Stimulated activated CD8-positive, alpha-beta memory T cell treated with anti-CD3 and anti-CD28 coated beads, Interleukin-4, amount 100 ng/mL, for 24 hours (primary cell): ENCODE measurements around the gene ANKS1B.
"Not testable (repeated sequence)": the region's sequence is repeated elsewhere in the genome, so short reads cannot be mapped to it uniquely, and the experiment has no call there.

Experiments
- DNase-seq: peaks from one replicate; pipeline ENCODE4 v3.0.0-alpha.2; 2020; ENCODE audit warnings: low read depth

ANKS1B gene

GRCh38 chr12:98757455-98757854 lies 1227.3 kb downstream of the ANKS1B start:
- no peak for DNase-seq

DNA sequence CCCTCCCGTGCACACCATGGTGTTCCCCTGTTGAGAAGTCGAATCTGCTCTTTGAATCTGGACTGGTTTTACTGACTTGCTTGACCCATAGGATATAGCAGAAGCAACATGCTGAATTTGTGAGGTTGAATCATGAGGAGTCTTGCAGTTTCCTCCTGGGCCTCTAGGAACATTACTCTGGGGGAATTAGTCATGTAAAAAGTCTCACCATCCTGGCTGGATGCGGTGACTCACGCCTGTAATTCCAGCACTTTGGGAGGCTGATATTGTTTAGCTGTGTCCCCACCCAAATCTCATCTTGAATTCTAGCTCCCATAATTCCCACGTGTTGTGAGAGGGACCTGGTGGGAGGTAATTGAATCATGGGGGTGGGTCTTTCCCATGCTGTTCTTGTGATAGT lies 1228.9 kb downstream of the ANKS1B start:
- DNase-seq = not testable (repeated sequence)

- DNase-seq = no peak
Observed at GRCh38 chr12:98754095-98754494, 1230.6 kb downstream of the ANKS1B start.

GRCh38 chr12:98752726-98753125 lies 1232.0 kb downstream of the ANKS1B start:
- no peak for DNase-seq

GRCh38 chr12:98751580-98752115 lies 1233.1 kb downstream of the ANKS1B start:
- DNase-seq = no peak

DNA sequence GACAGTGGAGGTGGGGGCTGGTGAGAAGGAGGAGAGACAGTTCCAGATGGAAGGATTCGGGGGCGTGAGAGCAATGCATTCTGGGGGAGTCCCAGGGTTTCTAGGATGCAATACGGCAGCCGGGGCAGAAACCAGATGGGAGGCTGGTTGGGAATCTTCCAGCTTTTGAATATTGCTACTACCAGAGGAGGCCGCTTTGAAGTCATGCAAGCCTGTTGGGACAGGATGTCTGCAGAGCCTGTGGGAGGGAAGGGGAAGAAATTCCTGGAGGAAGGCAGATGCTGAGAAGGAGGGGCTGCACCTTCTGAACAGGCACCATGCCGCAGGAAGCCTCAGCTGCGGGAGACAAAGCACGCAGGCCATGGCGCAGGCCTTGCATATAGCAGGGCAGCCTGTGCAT lies 1234.2 kb downstream of the ANKS1B start:
- DNase-seq = no peak

GRCh38 chr12:98748463-98748862 lies 1236.3 kb downstream of the ANKS1B start:
- no peak for DNase-seq

DNA sequence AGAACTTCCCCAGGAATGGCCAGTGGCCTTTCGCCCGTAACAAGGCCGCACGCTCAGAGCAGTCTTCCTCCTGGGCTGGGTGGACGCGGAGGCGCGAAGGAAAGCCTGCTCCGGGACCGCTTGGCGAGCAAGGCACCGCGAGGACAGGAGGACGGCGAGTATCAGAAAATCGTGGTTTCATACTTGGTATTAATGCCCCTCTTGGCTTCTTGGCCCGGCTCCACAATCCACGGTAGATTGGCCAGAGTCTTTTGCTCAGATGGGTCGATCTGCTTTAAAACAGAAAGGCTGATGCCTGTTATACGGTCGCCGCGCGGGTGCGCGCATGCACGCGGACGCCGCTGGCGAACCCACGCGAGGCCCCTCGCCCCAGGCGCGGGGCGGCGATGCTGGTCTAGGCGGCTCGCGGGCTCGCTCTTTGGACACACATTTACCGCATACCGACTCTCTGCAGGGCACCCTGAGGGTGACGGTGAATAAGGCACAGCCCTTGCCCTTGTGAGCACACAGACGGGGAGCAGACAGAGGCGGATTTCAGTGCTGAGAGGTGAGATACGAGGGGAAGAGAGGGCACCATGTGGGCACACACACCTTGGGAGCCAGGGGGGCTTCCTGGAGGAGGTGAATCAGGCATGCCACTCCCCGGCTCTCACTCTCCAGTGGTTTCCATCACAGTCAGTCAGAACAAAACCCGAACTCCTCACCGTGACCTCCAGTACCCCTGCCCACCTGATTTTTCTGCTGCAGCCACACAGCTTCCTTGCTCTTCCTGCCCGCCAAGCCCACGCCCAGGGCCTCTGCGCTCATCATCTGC lies 1239.0 kb downstream of the ANKS1B start:
- DNase-seq = no peak

DNA sequence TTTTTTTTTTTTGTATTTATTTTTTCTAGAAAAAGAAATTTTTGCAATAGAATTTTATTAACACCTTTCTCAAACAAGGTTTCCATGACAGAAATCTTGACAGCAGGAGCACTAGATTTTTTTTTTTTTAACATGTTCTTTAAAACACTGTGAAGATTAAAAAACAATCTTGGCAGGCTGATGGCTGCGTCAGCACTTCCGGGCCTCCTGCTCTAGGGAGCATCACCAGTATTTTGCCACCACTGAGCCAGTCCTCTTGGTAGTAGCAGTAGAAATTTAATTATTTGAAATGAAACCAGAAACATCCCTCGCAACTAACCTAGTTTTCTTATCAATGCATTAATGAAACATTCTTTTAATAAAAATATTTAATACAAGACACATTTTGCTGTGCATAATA lies 1240.1 kb downstream of the ANKS1B start:
- DNase-seq = no peak

DNA sequence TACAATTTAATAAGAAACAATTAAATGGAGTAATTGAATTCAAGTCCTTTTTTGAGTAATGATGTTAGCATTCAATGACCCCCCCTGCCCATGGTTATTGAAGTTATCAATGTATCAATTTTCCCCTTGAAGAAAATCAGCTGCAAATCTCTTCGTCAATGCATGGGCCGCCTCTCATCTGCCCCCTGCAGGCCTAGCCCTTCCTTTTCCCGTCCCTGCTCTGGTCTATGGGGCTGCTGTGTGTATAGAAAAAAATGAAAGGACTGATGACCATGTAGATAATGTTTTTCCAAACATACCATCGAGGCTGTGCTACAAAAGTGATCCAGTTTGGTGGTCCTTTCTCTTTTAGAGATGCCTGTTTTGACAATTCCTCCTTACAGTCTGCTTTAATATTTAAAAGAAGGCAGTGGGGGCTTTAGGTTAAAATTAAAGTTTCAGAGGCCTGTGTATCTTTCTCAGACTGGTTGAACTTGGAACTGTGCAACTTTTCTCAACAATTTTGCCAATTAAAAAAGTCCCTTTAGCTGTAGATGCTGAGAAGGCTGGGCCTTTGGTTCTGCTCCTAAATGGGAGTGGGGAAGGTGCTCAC lies 1241.3 kb downstream of the ANKS1B start:
- DNase-seq = no peak

- DNase-seq = no peak
Observed at GRCh38 chr12:98741556-98742265, 1243.0 kb downstream of the ANKS1B start.

DNA sequence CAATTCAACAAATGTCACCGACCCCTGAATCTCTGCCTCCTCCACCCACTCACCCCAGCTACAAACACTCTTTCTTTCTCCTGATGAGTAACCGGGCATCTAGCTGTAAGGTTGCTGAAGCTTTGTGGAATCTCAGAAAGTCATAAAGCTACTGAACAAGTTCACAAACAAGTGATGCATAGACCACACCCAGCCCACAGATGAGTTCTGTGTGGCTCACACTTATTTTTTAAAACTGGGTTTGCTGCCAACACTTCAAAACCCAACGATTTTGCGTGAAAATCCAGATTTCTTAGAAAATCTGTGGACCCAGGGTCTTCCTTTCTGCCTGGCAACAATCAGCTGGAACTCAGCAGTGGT lies 1243.6 kb downstream of the ANKS1B start:
- no peak for DNase-seq

DNA sequence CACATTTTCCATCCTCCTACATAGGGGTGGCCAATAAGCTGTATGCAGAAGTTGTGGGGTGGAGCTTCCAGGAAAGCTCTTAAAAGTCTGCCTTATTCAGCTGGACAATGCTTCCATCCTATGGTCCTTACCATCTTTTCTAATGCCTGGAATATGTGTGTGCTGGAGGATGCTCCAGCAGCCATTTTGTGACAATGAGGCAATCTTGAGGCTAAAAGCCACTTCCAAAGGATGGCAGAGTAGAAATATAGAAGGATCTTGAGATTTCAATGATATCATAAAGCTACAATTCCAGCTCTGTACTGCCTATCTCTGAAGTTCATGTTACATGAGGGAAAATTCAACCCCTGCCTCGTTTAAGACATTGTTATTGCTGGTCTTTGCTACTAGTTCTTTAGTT lies 1244.0 kb downstream of the ANKS1B start:
- no peak for DNase-seq

DNA sequence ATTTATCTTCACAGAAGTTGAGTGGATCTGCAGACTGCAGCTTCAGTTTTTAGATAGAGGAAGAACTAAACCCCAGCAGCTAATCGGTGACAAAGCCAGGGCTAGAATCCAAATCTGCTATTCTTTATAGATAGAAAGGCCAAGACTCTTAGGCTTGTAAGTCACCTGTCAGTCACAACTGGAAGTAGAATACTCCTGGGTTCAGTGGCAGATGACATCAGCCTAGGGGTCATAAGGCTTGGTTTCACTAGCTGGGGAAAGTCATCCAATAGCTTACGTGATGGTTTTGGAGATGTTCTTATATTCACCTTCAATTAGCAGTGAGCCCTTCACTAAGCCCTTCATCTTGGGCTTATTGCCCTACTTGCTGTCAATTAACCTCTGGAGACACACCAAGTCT lies 1246.2 kb downstream of the ANKS1B start:
- DNase-seq = no peak

- DNase-seq = no peak
Observed at GRCh38 chr12:98738002-98738401, 1246.7 kb downstream of the ANKS1B start.

DNA sequence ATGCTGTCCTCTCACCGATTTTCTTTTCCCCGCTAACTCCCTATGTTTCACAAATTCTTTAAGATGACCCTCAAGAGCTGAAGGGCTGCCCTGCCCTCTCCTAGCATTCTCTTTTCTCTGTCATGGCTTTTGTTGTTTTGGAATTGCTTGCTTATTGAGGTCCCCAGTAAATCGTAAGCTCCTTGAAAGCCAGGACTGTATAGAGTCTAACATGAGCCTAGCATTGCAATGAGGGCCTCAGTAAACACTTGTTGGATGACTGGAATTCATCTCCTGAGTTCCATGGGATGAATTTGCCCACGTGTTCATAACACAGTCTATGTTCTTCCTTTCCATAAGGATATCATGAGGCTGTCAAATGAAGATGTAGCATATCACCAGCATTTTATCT lies 1247.4 kb downstream of the ANKS1B start:
- DNase-seq = no peak

DNA sequence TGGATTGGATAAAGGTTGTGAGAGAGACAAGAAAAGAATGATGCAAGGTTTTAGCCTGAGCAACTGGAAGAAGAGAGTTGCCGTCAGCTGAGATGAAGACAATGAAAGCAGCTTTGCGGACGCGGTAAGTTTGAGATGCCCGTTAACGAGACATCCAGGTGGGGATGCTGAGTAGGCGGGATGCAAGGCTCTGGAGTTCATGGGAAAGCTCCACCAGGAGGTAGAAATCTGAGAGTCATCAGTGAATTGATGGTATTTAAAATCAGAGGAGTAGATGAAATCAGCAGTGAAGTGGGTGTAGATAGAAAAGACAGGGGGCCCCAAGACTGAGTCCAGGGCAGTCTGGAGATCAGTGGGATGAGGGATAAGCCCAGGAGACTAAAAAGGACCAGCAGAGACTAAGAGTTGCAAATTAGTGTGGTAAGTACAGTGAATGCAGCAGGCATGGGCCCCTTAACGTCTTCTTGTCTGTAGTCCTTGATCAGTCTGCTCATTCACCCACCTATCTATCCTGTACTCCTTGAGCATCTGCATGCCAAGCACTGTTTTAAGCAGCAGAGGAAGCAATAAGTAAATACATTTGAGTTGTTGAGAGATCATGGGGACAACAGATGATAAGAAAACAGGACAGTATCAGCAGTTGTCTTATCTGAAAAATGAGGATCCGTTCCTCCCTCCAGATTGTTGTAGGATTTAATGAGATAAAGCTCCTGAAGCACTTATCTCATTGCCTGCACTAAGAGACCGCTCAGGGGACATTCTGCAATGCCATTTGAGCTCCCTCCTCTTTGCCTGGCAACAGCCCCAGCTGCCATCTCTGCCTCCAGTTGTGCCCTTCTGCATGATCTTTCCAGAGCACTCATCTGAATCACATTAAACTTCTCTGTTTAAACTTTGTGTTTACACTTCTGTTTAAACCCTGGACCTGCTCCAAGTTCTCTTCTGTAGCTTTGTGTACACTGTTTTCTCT lies 1248.1 kb downstream of the ANKS1B start:
- no peak for DNase-seq

GRCh38 chr12:98735821-98736220 lies 1248.9 kb downstream of the ANKS1B start:
- DNase-seq = no peak

DNA sequence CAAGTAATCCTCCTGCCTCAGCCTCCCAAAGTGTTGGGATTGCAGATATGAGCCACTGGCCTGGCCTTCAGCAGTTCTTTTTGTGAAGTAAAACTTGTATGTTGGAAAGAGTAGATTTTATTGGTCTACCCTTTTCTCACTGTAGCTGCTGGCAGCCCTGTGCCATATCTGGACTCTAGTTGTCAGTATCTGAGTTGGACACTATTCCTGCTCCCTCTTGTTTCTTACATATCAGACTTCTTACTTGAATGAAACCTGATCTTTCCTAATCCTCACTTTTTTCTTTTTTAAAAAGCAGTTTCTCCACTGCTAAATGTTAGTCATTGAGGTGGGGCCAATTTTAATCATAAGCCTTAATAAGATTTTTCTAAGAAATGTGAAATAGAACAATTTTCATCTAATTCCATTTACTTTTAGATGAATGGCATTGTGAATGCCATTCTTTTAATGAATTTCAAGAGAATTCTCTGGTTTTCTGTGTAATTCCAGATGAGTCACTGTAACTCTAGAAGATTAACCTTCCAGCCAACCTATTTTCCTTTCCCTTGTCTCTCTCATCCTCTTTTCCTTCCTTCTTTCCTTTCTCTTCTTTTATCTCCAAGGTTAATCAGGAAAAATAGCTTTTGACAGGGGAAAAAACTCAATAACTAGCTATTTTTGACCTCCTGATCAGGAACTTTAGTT lies 1250.9 kb downstream of the ANKS1B start:
- DNase-seq = no peak

DNA sequence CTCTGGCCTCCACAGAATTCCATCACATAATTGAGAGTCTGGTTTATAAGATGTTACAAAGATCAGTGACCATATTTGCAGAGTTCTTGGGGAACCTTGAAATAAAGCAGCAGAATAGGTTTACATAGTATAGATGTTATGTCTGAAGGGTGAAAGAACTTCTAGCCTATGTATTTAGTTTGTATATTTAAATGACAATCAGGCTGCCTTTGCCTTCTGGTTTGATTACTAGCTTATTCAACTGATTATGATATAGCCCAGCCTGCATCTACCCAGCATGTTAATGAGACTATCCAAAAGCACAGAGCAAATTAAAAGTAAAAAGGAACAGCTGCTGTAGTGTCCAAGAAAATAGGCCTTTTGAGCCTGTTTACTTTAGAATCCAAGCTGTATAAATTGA lies 1254.3 kb downstream of the ANKS1B start:
- no peak for DNase-seq

DNA sequence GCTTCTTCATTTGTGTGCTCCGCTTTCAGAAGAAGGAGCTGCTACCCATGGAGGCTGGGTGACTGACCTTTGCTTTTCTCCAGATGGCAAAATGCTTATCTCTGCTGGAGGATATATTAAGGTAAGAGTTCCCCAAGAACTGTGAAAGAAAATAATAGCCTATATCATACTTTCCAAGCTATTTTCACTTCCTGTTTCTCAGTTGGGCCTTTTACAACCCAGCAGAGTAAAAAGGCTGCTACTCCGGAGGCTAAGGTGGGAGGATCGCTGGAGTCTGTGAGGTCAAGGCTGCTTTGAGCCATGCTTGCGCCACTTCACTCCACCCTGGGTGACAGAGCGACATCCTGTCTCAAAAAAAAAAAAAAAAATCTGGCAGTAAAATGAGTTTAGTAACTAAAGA lies 1257.5 kb downstream of the ANKS1B start:
- no peak for DNase-seq
